GM12878 (cell line): ENCODE results near the gene AMMECR1. TPM values are rescaled to one million over a fixed set of nuclear protein-coding genes. Genes with fewer than 3 reads are reported as not detected.

Experiments used
- ATAC-seq: fragments of 200-7000 bp; cut with Tn5 transposase; 3 replicates; pipeline ENCODE4 v1.9.1; 2020; ENCODE audit warnings: mild to moderate bottlenecking, moderate library complexity
- BruUV-seq: library from RNA; stranded (reverse); fragments of 400-500 nt; replicated peaks from 2 replicates; lab custom pipeline; 2021; lab: Mats Ljungman, UMichigan
- CTCF ChIA-PET: fragments of 300-600 bp; sonication (Branson Sonifier 250); formaldehyde crosslinking; extraction: SDS; loops from one replicate; lab custom pipeline; 2021; ENCODE audit warnings: inconsistent platforms; lab: Yijun Ruan, JAX
- POLR2A ChIA-PET: fragments of 350-600 bp; formaldehyde crosslinking; extraction: SDS; loops from one replicate; lab custom pipeline; 2021; ENCODE audit warnings: inconsistent platforms; lab: Charles Lee
- RAD21 ChIA-PET: fragments of 300-600 bp; sonication (Branson Sonifier 250); formaldehyde crosslinking; loops from one replicate; lab custom pipeline; 2023; ENCODE audit warnings: antibody characterized with exemption; ENCODE audit not compliant: unreplicated experiment; lab: Charles Lee
- SMC1A ChIA-PET: fragments of 300-600 bp; sonication (Branson Sonifier 250); formaldehyde crosslinking; loops from one replicate; lab custom pipeline; 2023; ENCODE audit not compliant: unreplicated experiment, uncharacterized antibody; lab: Charles Lee
- DNase-seq: peaks from one replicate; pipeline ENCODE4 v3.0.0-alpha.2; 2011; ENCODE audit warnings: low read depth, low spot score
- FAIRE-seq: peaks from 3 replicates; lab custom pipeline; 2011; peaks lifted over from hg19 to GRCh38; lab: Jason Lieb, UNC
- H2AFZ ChIP-seq: 2 replicates; pipeline ENCODE4 v1.6.0; 2011; ENCODE audit warnings: low read depth, low read length, control low read depth; ENCODE audit not compliant: control insufficient read depth
- H3K27ac ChIP-seq: 2 replicates; pipeline ENCODE4 v1.5.1; 2011; ENCODE audit warnings: control low read depth; ENCODE audit not compliant: control insufficient read depth, insufficient read depth
- H3K27me3 ChIP-seq, 2 experiments: replicated peaks in 1 of 2; 2 replicates each; pipeline versions ENCODE4 v1.6.0 to v1.6.1; 2011; ENCODE audit warnings: low read length in 1 of 2; ENCODE audit not compliant: control insufficient read depth in 2 of 2, insufficient read depth in 2 of 2
- H3K36me3 ChIP-seq, 2 experiments: 2 replicates each; pipeline ENCODE4 v1.5.1; 2011; ENCODE audit warnings: low read length in 1 of 2; ENCODE audit not compliant: control insufficient read depth in 2 of 2, insufficient read depth in 2 of 2
- H3K4me1 ChIP-seq: 2 replicates; pipeline ENCODE4 v1.6.1; 2011; ENCODE audit warnings: mild to moderate bottlenecking, low read length, moderate library complexity, mixed read lengths; ENCODE audit not compliant: control insufficient read depth, insufficient read depth
- H3K4me2 ChIP-seq: 2 replicates; pipeline ENCODE4 v1.6.0; 2011; ENCODE audit warnings: control low read depth; ENCODE audit not compliant: control insufficient read depth, insufficient read depth
- H3K4me3 ChIP-seq: fragments of 200-600 bp; sonication (generic); 2 replicates; pipeline ENCODE4 v1.5.1; 2016
- H3K79me2 ChIP-seq: 2 replicates; pipeline ENCODE4 v1.6.0; 2011; ENCODE audit warnings: low read length; ENCODE audit not compliant: control insufficient read depth, insufficient read depth
- H3K9ac ChIP-seq: 2 replicates; pipeline ENCODE4 v1.8.0; 2011; ENCODE audit warnings: low read length, control low read depth, mixed read lengths; ENCODE audit not compliant: control insufficient read depth, insufficient read depth
- H3K9me3 ChIP-seq: replicated peaks from 3 replicates; pipeline ENCODE4 v1.5.1; 2011; ENCODE audit warnings: mild to moderate bottlenecking, low read length; ENCODE audit not compliant: control insufficient read depth, insufficient read depth
- H4K20me1 ChIP-seq: 2 replicates; pipeline ENCODE4 v1.6.0; 2011; ENCODE audit not compliant: control insufficient read depth, insufficient read depth
- FOXK2 ChIP-seq: fragments of 450-650 bp; IDR thresholded peaks from 2 replicates; pipeline ENCODE4 v1.6.1; 2017; ENCODE audit warnings: mild to moderate bottlenecking, moderate library complexity
- GATAD2B ChIP-seq: fragments of 450-650 bp; conservative IDR thresholded peaks from 2 replicates; pipeline ENCODE4 v1.6.1; 2017; ENCODE audit warnings: low read depth, mild to moderate bottlenecking, moderate library complexity
- IKZF1 ChIP-seq: fragments of 450-650 bp; conservative IDR thresholded peaks from 2 replicates; pipeline ENCODE4 v1.6.1; 2017; ENCODE audit warnings: antibody characterized with exemption, mild to moderate bottlenecking
- IKZF2 ChIP-seq, 2 experiments: fragments of 450-650 bp; IDR thresholded peaks; 2 replicates each; pipeline ENCODE4 v1.6.1; 2017; ENCODE audit warnings: mild to moderate bottlenecking in 2 of 2, moderate library complexity in 2 of 2
- NR2F1 ChIP-seq: fragments of 450-650 bp; conservative IDR thresholded peaks from 2 replicates; pipeline ENCODE4 v1.6.1; 2017; ENCODE audit warnings: mild to moderate bottlenecking
- RB1 ChIP-seq: fragments of 450-650 bp; formaldehyde crosslinking; IDR thresholded peaks from 2 replicates; pipeline ENCODE4 v1.6.1; 2017; ENCODE audit warnings: mild to moderate bottlenecking, borderline replicate concordance
- RFX5 ChIP-seq: IDR thresholded peaks from 2 replicates; pipeline ENCODE4 v1.6.1; 2011; ENCODE audit warnings: low read depth, low read length, improper control_type of control experiment
- RUNX3 ChIP-seq: IDR thresholded peaks from 2 replicates; pipeline ENCODE4 v1.6.1; 2012; ENCODE audit warnings: low read length, inconsistent platforms
- ZBTB11 ChIP-seq: fragments of 450-650 bp; formaldehyde crosslinking; IDR thresholded peaks from 2 replicates; pipeline ENCODE4 v1.5.0; 2022; ENCODE audit warnings: mild to moderate bottlenecking, missing genetic modification characterization
- ZNF207 ChIP-seq: fragments of 450-650 bp; IDR thresholded peaks from 2 replicates; pipeline ENCODE4 v1.6.1; 2014; ENCODE audit warnings: antibody characterized with exemption, mild to moderate bottlenecking, borderline replicate concordance
- WGBS: methylation state at CpG from one replicate; pipeline ENCODE4 v1.1.6; 2016; ENCODE audit warnings: low lambda C conversion rate; ENCODE audit not compliant: insufficient replicate concordance, insufficient coverage; ENCODE audit errors: missing lambda C conversion rate; 5-methylcytosine and 5-hydroxymethylcytosine counted together
- in situ Hi-C: fragments of 300-500 bp; cut with MboI; formaldehyde crosslinking; loops from 9 replicates; pipeline ENCODE4 v1.14.3; 2018; ENCODE audit warnings: mixed read lengths
- intact Hi-C: fragments of 100-400 bp; cut with micrococcal nuclease; formaldehyde crosslinking; loops from one replicate; pipeline ENCODE4 v1.14.2; 2022; ENCODE audit not compliant: unreplicated experiment
- polyA plus RNA-seq, 11 experiments: library from polyadenylated mRNA; depleted of rRNA in 4 of 11; unstranded in 6 of 11; stranded (reverse) in 5 of 11; fragments of >200 nt; fragmentation: Nextera tagmentation in 4 of 11; fragmentation: Illumina TruSeq in 1 of 11; extraction: Ambion mirVana in 4 of 11; extraction: Trizol in 1 of 11; gene quantifications; 1 replicate in 1 of 11; 2 replicates in 10 of 11; pipeline versions ENCODE4 v1.2.1 to v1.2.3, GENCODE V29; 2011 to 2016; ENCODE audit warnings: inconsistent platforms in 2 of 11, missing spikeins in 2 of 11, low read depth in 1 of 11
- total RNA-seq, 4 experiments: library from RNA; depleted of rRNA in 3 of 4; stranded (reverse); fragments of >200 nt in 3 of 4; fragmentation: Illumina TruSeq in 1 of 4; extraction: Trizol in 1 of 4; gene quantifications; 2 replicates each; pipeline versions ENCODE4 v1.2.1 to v1.2.3, GENCODE V29; 2013 to 2021
- TF ChIP-seq, protein P1 (sequence below): IDR thresholded peaks from 2 replicates; pipeline ENCODE4 v1.6.1; 2012; ENCODE audit warnings: low read depth, low read length, improper control_type of control experiment

Gene AMMECR1
- total and polyA plus RNA-seq, 10 of the 15 experiments (the other 5 are each of a cell fraction or from before 2014, with no cell fraction given): 4.9 to 25.6 (median 10.7) TPM

DNA sequence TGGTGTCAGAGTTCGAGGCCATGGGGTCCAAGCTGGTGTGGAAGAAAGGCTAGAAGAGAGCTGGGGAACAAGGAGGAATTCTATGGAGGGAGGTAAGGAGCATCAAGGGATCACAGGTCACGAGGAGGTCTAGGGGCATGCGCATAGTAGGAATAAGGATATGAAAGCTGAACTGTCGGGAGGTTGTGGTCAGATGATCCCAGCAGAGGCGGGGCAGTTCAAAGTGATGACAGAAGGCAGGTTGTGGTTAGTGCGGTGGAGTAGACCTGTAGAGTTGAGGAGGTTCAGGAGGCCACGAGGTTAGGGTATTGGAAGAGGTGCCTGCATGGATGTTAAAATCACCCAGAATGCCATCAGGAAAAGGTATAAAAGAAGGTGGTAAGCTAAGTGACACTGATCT is 158.7 kb downstream of the AMMECR1 start:
- Histone ChIP-seq H3K9me3 (no peaks in the 10 kb centered on the region), H3K4me3 (no peak overlapping the region), H3K9ac (no peak overlapping the region), H3K79me2 (no peaks in the 10 kb centered on the region), H3K27me3 (no peaks in the 10 kb centered on the region), H3K4me2 (peak overlapping the region; percentile 38)
- RAD21 ChIA-PET: interaction anchor here (0.6 to 9.3 kb wide), 13 partner anchors 9 to 277 kb away, joined by 3 to 130 read pairs (median 4); partner anchors contain the start of gene TMEM164
- in situ Hi-C loops (loop anchor here (5.0 to 25.0 kb wide), 2 partner anchors 528 to 688 kb away; no protein-coding TSS in a partner anchor), intact Hi-C loops (no loop called here)
- 8% methylated on average over 7 of the region's 7 CpGs for WGBS
- TF ChIP-seq RUNX3 (peak; percentile 80), IKZF1 (0 out of 2 replicates have a peak, but pooled peaks have one; percentile 26), IKZF2 (IDR thresholded peaks at IDR 0.05) (peak; percentile 33 to 38; a peak in 2 of 4 replicates), NR2F1 (0 out of 2 replicates have a peak, but pooled peaks have one; percentile 38), RB1 (no peak)
- TF ChIP-seq, all 136 proteins: peak for 4
- FAIRE-seq (no peak), ATAC-seq (peak; percentile 50), DNase-seq (no peak)
- SMC1A ChIA-PET: interaction anchor here (1.0 to 11.7 kb wide), 12 partner anchors 9 to 690 kb away, joined by 3 to 289 read pairs (median 9); partner anchors contain the start of gene AMMECR1
- no TSS peak for BruUV-seq
- no peaks in the 10 kb centered on the region for H4K20me1 ChIP-seq
- no peak overlapping the region for H3K27ac ChIP-seq
- CTCF ChIA-PET: interaction anchor here (0.7 to 23.7 kb wide), 24 partner anchors 9 to 1460 kb away, joined by 3 to 792 read pairs (median 4); partner anchors contain the start of gene RTL9
- no peak overlapping the region for H2AFZ ChIP-seq
- peaks cover 11% of the 10 kb centered on the region for H3K4me1 ChIP-seq
- no peaks in the 10 kb centered on the region; a peak in 1 of 4 replicates for H3K36me3 ChIP-seq
- POLR2A ChIA-PET: no interaction called here

- intact Hi-C loops: no loop called here
Measured at GRCh38 chrX:110157444-110157843, 160.4 kb downstream of the AMMECR1 start.

More at GRCh38 chrX:110157444-110157843, 160.4 kb downstream of the AMMECR1 start:
- Histone ChIP-seq H3K36me3 (no peaks in the 10 kb centered on the region; a peak in 1 of 4 replicates), H3K27ac (no peak overlapping the region), H2AFZ (no peak overlapping the region), H3K4me1 (peaks cover 11% of the 10 kb centered on the region), H3K4me3 (no peak overlapping the region), H3K9ac (no peak overlapping the region), H3K27me3 (no peaks in the 10 kb centered on the region), H3K4me2 (no peak overlapping the region), H4K20me1 (no peaks in the 10 kb centered on the region), H3K9me3 (no peaks in the 10 kb centered on the region), H3K79me2 (no peaks in the 10 kb centered on the region)
- BruUV-seq: no TSS peak
- DNase-seq (no peak), FAIRE-seq (no peak), ATAC-seq (no peak)
- no peak for TF ChIP-seq GATAD2B
- TF ChIP-seq FOXK2: no peak
- TF ChIP-seq, protein P1, sequence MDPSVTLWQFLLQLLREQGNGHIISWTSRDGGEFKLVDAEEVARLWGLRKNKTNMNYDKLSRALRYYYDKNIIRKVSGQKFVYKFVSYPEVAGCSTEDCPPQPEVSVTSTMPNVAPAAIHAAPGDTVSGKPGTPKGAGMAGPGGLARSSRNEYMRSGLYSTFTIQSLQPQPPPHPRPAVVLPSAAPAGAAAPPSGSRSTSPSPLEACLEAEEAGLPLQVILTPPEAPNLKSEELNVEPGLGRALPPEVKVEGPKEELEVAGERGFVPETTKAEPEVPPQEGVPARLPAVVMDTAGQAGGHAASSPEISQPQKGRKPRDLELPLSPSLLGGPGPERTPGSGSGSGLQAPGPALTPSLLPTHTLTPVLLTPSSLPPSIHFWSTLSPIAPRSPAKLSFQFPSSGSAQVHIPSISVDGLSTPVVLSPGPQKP: no peak
- no peak for TF ChIP-seq RFX5
- no peak for TF ChIP-seq ZNF207
- TF ChIP-seq ZBTB11 (CRISPR knock-in tag): no peak
- ChIA-PET CTCF (interaction anchor here (0.6 to 23.7 kb wide), 11 partner anchors 11 to 690 kb away, joined by 3 to 792 read pairs (median 3); partner anchors contain the start of gene TMEM164), SMC1A (interaction anchor here (0.7 to 11.7 kb wide), 5 partner anchors 11 to 254 kb away, joined by 3 to 289 read pairs (median 28); no protein-coding TSS in a partner anchor), RAD21 (interaction anchor here (1.2 to 4.8 kb wide), 4 partner anchors 11 to 254 kb away, joined by 3 to 32 read pairs (median 9); no protein-coding TSS in a partner anchor), POLR2A (no interaction called here)
- in situ Hi-C loops: loop anchor here (5.0 to 25.0 kb wide), 2 partner anchors 530 to 690 kb away; no protein-coding TSS in a partner anchor
- 56% methylated on average over 1 of the region's 1 CpG for WGBS
